Calu3 (cell line): ENCODE measurements around the gene MROH7. TPM values are rescaled to one million over a fixed set of nuclear protein-coding genes. Genes with fewer than 3 reads are reported as not detected.

ENCODE experiments used
- BruUV-seq: library from RNA; stranded (reverse); fragments of 400-500 nt; replicated peaks from 2 replicates; lab custom pipeline; 2021; lab: Mats Ljungman, UMichigan
- CTCF ChIA-PET: fragments of 300-600 bp; sonication (Branson Sonifier 250); formaldehyde crosslinking; loops from one replicate; lab custom pipeline; 2022; ENCODE audit warnings: antibody characterized with exemption; lab: Charles Lee
- DNase-seq: peaks from one replicate; pipeline ENCODE4 v3.0.0; 2022
- H3K27ac Mint-ChIP-seq: one replicate; pipeline ENCODE4 v1.8.0; 2022; ENCODE audit warnings: mixed read lengths; ENCODE audit not compliant: unreplicated experiment
- H3K27me3 Mint-ChIP-seq: one replicate; pipeline ENCODE4 v1.8.0; 2022; ENCODE audit warnings: mixed read lengths; ENCODE audit not compliant: unreplicated experiment
- H3K36me3 Mint-ChIP-seq: one replicate; pipeline ENCODE4 v1.8.0; 2022; ENCODE audit warnings: mild to moderate bottlenecking, moderate library complexity, mixed read lengths; ENCODE audit not compliant: insufficient read depth, unreplicated experiment
- H3K4me1 Mint-ChIP-seq: one replicate; pipeline ENCODE4 v1.8.0; 2022; ENCODE audit warnings: mild to moderate bottlenecking, low read depth, mixed read lengths; ENCODE audit not compliant: unreplicated experiment
- H3K4me3 Mint-ChIP-seq: one replicate; pipeline ENCODE4 v1.8.0; 2022; ENCODE audit warnings: mild to moderate bottlenecking, low read depth, moderate library complexity, mixed read lengths; ENCODE audit not compliant: unreplicated experiment
- H3K9me3 Mint-ChIP-seq: one replicate; pipeline ENCODE4 v1.8.0; 2022; ENCODE audit warnings: low read depth, mixed read lengths; ENCODE audit not compliant: unreplicated experiment
- CTCF ChIP-seq: fragments of 200-600 bp; IDR thresholded peaks from one replicate; pipeline ENCODE4 v1.8.0; 2022; ENCODE audit warnings: antibody characterized with exemption; ENCODE audit not compliant: unreplicated experiment
- intact Hi-C: fragments of 100-400 bp; cut with micrococcal nuclease; formaldehyde crosslinking; loops from one replicate; pipeline ENCODE4 v1.10.0; 2022; ENCODE audit not compliant: unreplicated experiment
- total RNA-seq: library from RNA; stranded (reverse); gene quantifications from 2 replicates; pipeline ENCODE4 v1.2.3, GENCODE V29; 2022

Gene MROH7
- total RNA-seq, 1 experiment from 2014 or later = 0.71 TPM

GRCh38 chr1:54664364-54664763 is 22.8 kb downstream of the MROH7 start:
- H3K4me3 Mint-ChIP-seq = no peak overlapping the region

GRCh38 chr1:54665852-54666251 is 24.3 kb downstream of the MROH7 start:
- TF ChIP-seq CTCF = no peak
- peaks cover 17% of the 10 kb centered on the region for H3K27me3 Mint-ChIP-seq

More at GRCh38 chr1:54664364-54664763, 22.8 kb downstream of the MROH7 start:
- BruUV-seq = no TSS peak
- no peaks in the 10 kb centered on the region for H3K36me3 Mint-ChIP-seq
- no peaks in the 10 kb centered on the region for H3K9me3 Mint-ChIP-seq
- TF ChIP-seq CTCF = no peak
- H3K4me1 Mint-ChIP-seq = no peaks in the 10 kb centered on the region
- CTCF ChIA-PET = no interaction called here
- intact Hi-C loops = no loop called here
- no peak overlapping the region for H3K27ac Mint-ChIP-seq
- no peak for DNase-seq
- H3K27me3 Mint-ChIP-seq = peaks cover 17% of the 10 kb centered on the region

GRCh38 chr1:54666333-54666732 is 24.7 kb downstream of the MROH7 start:
- Mint-ChIP-seq H3K27me3 (peaks cover 17% of the 10 kb centered on the region), H3K36me3 (no peaks in the 10 kb centered on the region), H3K27ac (no peak overlapping the region), H3K9me3 (no peaks in the 10 kb centered on the region), H3K4me3 (no peak overlapping the region), H3K4me1 (no peaks in the 10 kb centered on the region)
- intact Hi-C loops = no loop called here
- CTCF ChIA-PET = interaction anchor here (0.7 kb wide), 1 partner anchor 209 kb away, joined by 8 read pairs; no protein-coding TSS in a partner anchor
- BruUV-seq = no TSS peak
- no peak for DNase-seq
- no peak for TF ChIP-seq CTCF

More at GRCh38 chr1:54665852-54666251, 24.3 kb downstream of the MROH7 start:
- CTCF ChIA-PET = no interaction called here
- no peaks in the 10 kb centered on the region for H3K9me3 Mint-ChIP-seq
- intact Hi-C loops = no loop called here
- DNase-seq = no peak
- H3K4me3 Mint-ChIP-seq = no peak overlapping the region
- no peak overlapping the region for H3K27ac Mint-ChIP-seq
- BruUV-seq = no TSS peak
- H3K36me3 Mint-ChIP-seq = no peaks in the 10 kb centered on the region
- no peaks in the 10 kb centered on the region for H3K4me1 Mint-ChIP-seq

- no peaks in the 10 kb centered on the region for H3K9me3 Mint-ChIP-seq
- no peak overlapping the region for H3K4me3 Mint-ChIP-seq
- intact Hi-C loops = no loop called here
- CTCF ChIA-PET = interaction anchor here (0.5 kb wide), 2 partner anchors 78 to 91 kb away, joined by 3 read pairs; no protein-coding TSS in a partner anchor
- H3K27ac Mint-ChIP-seq = no peak overlapping the region
- BruUV-seq = no TSS peak
- peaks cover 21% of the 10 kb centered on the region for H3K27me3 Mint-ChIP-seq
- H3K36me3 Mint-ChIP-seq = no peaks in the 10 kb centered on the region
- TF ChIP-seq CTCF = no peak
- no peak for DNase-seq
- no peaks in the 10 kb centered on the region for H3K4me1 Mint-ChIP-seq
These were observed 26.2 kb downstream of the MROH7 start for GRCh38 chr1:54667797-54668196.
